ENCODE data around the gene SESN1.

The SESN1 gene

GRCh38 chr6:109073344-109074132, 21.1 kb downstream of the SESN1 start:
- Mint-ChIP-seq H3K27ac (ENCODE audit: low read depth) (no peak overlapping the region), H3K4me3 (peak overlapping the region; percentile 16), H3K27me3 (no peaks in the 10 kb centered on the region), H3K36me3 (ENCODE audit: insufficient read depth) (no peaks in the 10 kb centered on the region), H3K9me3 (no peaks in the 10 kb centered on the region), H3K4me1 (peaks cover 42% of the 10 kb centered on the region)
- peak; percentile 51 for ATAC-seq (replicated peaks; ENCODE audit: extremely low read depth, poor library complexity, severe bottlenecking)
- peak in 1 of 2 donors; percentile 60 for DNase-seq (ENCODE audit: low spot score in 2 of 2)

GRCh38 chr6:109071125-109071917, 23.3 kb downstream of the SESN1 start:
- Mint-ChIP-seq H3K9me3 (no peaks in the 10 kb centered on the region), H3K4me1 (peaks cover 51% of the 10 kb centered on the region), H3K27ac (ENCODE audit: low read depth) (peak overlapping the region; percentile 95), H3K27me3 (no peaks in the 10 kb centered on the region), H3K36me3 (ENCODE audit: insufficient read depth) (peaks cover under 1% of the 10 kb centered on the region), H3K4me3 (peak overlapping the region; percentile 65)
- no peak for DNase-seq (ENCODE audit: low spot score in 2 of 2)
- ATAC-seq (replicated peaks; ENCODE audit: extremely low read depth, poor library complexity, severe bottlenecking), result peak; percentile 43

GRCh38 chr6:109069746-109070145, 24.9 kb downstream of the SESN1 start:
- Mint-ChIP-seq H3K27me3 (no peaks in the 10 kb centered on the region), H3K27ac (ENCODE audit: low read depth) (peak overlapping the region; percentile 95), H3K9me3 (no peaks in the 10 kb centered on the region), H3K4me1 (peaks cover 51% of the 10 kb centered on the region), H3K4me3 (no peak overlapping the region), H3K36me3 (ENCODE audit: insufficient read depth) (peaks cover 2% of the 10 kb centered on the region)
- DNase-seq (ENCODE audit: low spot score in 2 of 2) (no peak), ATAC-seq (replicated peaks; ENCODE audit: extremely low read depth, poor library complexity, severe bottlenecking) (no peak)

GRCh38 chr6:109062767-109063352, 31.8 kb downstream of the SESN1 start:
- peaks cover 2% of the 10 kb centered on the region for H3K36me3 Mint-ChIP-seq (ENCODE audit: insufficient read depth)
- H3K27ac Mint-ChIP-seq (ENCODE audit: low read depth), result peak overlapping the region; percentile 58
- H3K4me1 Mint-ChIP-seq, result peaks cover 65% of the 10 kb centered on the region
- DNase-seq (ENCODE audit: low spot score in 2 of 2) (no peak), ATAC-seq (replicated peaks; ENCODE audit: extremely low read depth, poor library complexity, severe bottlenecking) (peak; percentile 39)
- no peaks in the 10 kb centered on the region for H3K27me3 Mint-ChIP-seq
- no peaks in the 10 kb centered on the region for H3K9me3 Mint-ChIP-seq
- H3K4me3 Mint-ChIP-seq, result peak overlapping the region; percentile 44

- Mint-ChIP-seq H3K4me1 (peaks cover 58% of the 10 kb centered on the region), H3K36me3 (ENCODE audit: insufficient read depth) (peaks cover 2% of the 10 kb centered on the region), H3K27me3 (no peaks in the 10 kb centered on the region), H3K9me3 (no peaks in the 10 kb centered on the region), H3K27ac (ENCODE audit: low read depth) (peak overlapping the region; percentile 12), H3K4me3 (no peak overlapping the region)
- DNase-seq (ENCODE audit: low spot score in 2 of 2) (no peak), ATAC-seq (replicated peaks; ENCODE audit: extremely low read depth, poor library complexity, severe bottlenecking) (no peak)
These were observed 32.4 kb downstream of the SESN1 start for GRCh38 chr6:109062216-109062615.

- DNase-seq (ENCODE audit: low spot score in 2 of 2) (no peak), ATAC-seq (replicated peaks; ENCODE audit: extremely low read depth, poor library complexity, severe bottlenecking) (no peak)
- Mint-ChIP-seq H3K4me3 (no peak overlapping the region), H3K27ac (ENCODE audit: low read depth) (peak overlapping the region; percentile 88), H3K9me3 (no peaks in the 10 kb centered on the region), H3K27me3 (no peaks in the 10 kb centered on the region), H3K36me3 (ENCODE audit: insufficient read depth) (no peaks in the 10 kb centered on the region), H3K4me1 (peaks cover 61% of the 10 kb centered on the region)
These were observed 34.1 kb downstream of the SESN1 start for GRCh38 chr6:109060571-109060970.

GRCh38 chr6:109059571-109060021, 35.0 kb downstream of the SESN1 start:
- Mint-ChIP-seq H3K27ac (ENCODE audit: low read depth) (peak overlapping the region; percentile 88), H3K27me3 (no peaks in the 10 kb centered on the region), H3K9me3 (no peaks in the 10 kb centered on the region), H3K36me3 (ENCODE audit: insufficient read depth) (no peaks in the 10 kb centered on the region), H3K4me3 (peak overlapping the region; percentile 33), H3K4me1 (peaks cover 55% of the 10 kb centered on the region)
- DNase-seq (ENCODE audit: low spot score in 2 of 2) (no peak), ATAC-seq (replicated peaks; ENCODE audit: extremely low read depth, poor library complexity, severe bottlenecking) (peak; percentile 97)

GRCh38 chr6:109059153-109059552, 35.5 kb downstream of the SESN1 start:
- Mint-ChIP-seq H3K27ac (ENCODE audit: low read depth) (peak overlapping the region; percentile 88), H3K4me1 (peaks cover 50% of the 10 kb centered on the region), H3K27me3 (no peaks in the 10 kb centered on the region), H3K9me3 (no peaks in the 10 kb centered on the region), H3K4me3 (no peak overlapping the region), H3K36me3 (ENCODE audit: insufficient read depth) (no peaks in the 10 kb centered on the region)
- DNase-seq (ENCODE audit: low spot score in 2 of 2) (no peak), ATAC-seq (replicated peaks; ENCODE audit: extremely low read depth, poor library complexity, severe bottlenecking) (no peak)

- H3K27ac Mint-ChIP-seq (ENCODE audit: low read depth), result no peak overlapping the region
- peaks cover 47% of the 10 kb centered on the region for H3K4me1 Mint-ChIP-seq
These were observed 36.0 kb downstream of the SESN1 start for GRCh38 chr6:109058620-109059019.

GRCh38 chr6:109056661-109057060, 38.0 kb downstream of the SESN1 start:
- H3K36me3 Mint-ChIP-seq (ENCODE audit: insufficient read depth), result no peaks in the 10 kb centered on the region
- no peaks in the 10 kb centered on the region for H3K27me3 Mint-ChIP-seq
- no peak overlapping the region for H3K4me3 Mint-ChIP-seq
- H3K9me3 Mint-ChIP-seq, result no peaks in the 10 kb centered on the region
- H3K4me1 Mint-ChIP-seq, result peaks cover 42% of the 10 kb centered on the region
- no peak overlapping the region for H3K27ac Mint-ChIP-seq (ENCODE audit: low read depth)
- no peak for ATAC-seq (replicated peaks; ENCODE audit: extremely low read depth, poor library complexity, severe bottlenecking)
- DNase-seq (ENCODE audit: low spot score in 2 of 2), result no peak

More at GRCh38 chr6:109058620-109059019, 36.0 kb downstream of the SESN1 start:
- no peaks in the 10 kb centered on the region for H3K36me3 Mint-ChIP-seq (ENCODE audit: insufficient read depth)
- ATAC-seq (replicated peaks; ENCODE audit: extremely low read depth, poor library complexity, severe bottlenecking), result no peak
- no peaks in the 10 kb centered on the region for H3K27me3 Mint-ChIP-seq
- no peak for DNase-seq (ENCODE audit: low spot score in 2 of 2)
- H3K4me3 Mint-ChIP-seq, result no peak overlapping the region
- H3K9me3 Mint-ChIP-seq, result no peaks in the 10 kb centered on the region

GRCh38 chr6:109055771-109056235, 38.8 kb downstream of the SESN1 start:
- DNase-seq (ENCODE audit: low spot score in 2 of 2) (no peak), ATAC-seq (replicated peaks; ENCODE audit: extremely low read depth, poor library complexity, severe bottlenecking) (no peak)
- Mint-ChIP-seq H3K36me3 (ENCODE audit: insufficient read depth) (no peaks in the 10 kb centered on the region), H3K27me3 (no peaks in the 10 kb centered on the region), H3K4me1 (peaks cover 43% of the 10 kb centered on the region), H3K27ac (ENCODE audit: low read depth) (no peak overlapping the region), H3K4me3 (no peak overlapping the region), H3K9me3 (no peaks in the 10 kb centered on the region)

GRCh38 chr6:109053336-109053735, 41.3 kb downstream of the SESN1 start:
- no peaks in the 10 kb centered on the region for H3K9me3 Mint-ChIP-seq
- H3K4me3 Mint-ChIP-seq, result no peak overlapping the region
- no peak overlapping the region for H3K27ac Mint-ChIP-seq (ENCODE audit: low read depth)
- H3K36me3 Mint-ChIP-seq (ENCODE audit: insufficient read depth), result no peaks in the 10 kb centered on the region
- H3K27me3 Mint-ChIP-seq, result no peaks in the 10 kb centered on the region
- DNase-seq (ENCODE audit: low spot score in 2 of 2) (no peak), ATAC-seq (replicated peaks; ENCODE audit: extremely low read depth, poor library complexity, severe bottlenecking) (no peak)
- H3K4me1 Mint-ChIP-seq, result peaks cover 36% of the 10 kb centered on the region

Measured in central memory CD8-positive, alpha-beta T cell (primary cell).